ENCODE results near the gene KLHL29. TPM values are rescaled to one million over a fixed set of nuclear protein-coding genes. Genes with fewer than 3 reads are reported as not detected.

The KLHL29 gene
- total RNA-seq, 1 experiment from 2014 or later, result 43.1 TPM

DNA sequence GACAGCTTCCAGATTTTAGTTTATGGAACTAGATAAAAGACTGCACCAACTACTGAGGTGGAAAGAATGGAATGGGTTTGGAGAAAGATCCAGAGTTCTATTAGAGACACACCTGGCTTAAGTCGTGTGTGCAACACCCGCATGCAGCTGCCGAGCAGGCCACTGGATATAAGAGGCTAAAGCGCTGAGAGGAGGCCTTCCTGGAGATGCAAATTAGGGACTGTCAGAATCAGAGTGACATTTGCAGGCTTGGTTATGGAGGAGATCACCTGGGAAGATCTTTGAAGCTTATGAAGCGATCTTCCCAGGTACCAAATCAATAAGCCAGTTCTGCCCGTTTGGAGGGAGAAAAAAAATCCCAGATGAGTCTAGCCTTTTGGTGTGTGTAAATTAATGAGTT, 30.4 kb upstream of the KLHL29 start:
- Mint-ChIP-seq H3K36me3 (ENCODE audit: insufficient read depth, unreplicated experiment) (no peaks in the 10 kb centered on the region), H3K4me3 (ENCODE audit: unreplicated experiment) (no peak overlapping the region), H3K27ac (ENCODE audit: low read depth, unreplicated experiment) (no peak overlapping the region), H3K27me3 (ENCODE audit: insufficient read depth, unreplicated experiment) (peaks cover 11% of the 10 kb centered on the region), H3K4me1 (ENCODE audit: insufficient read depth, unreplicated experiment) (peaks cover 5% of the 10 kb centered on the region), H3K9me3 (ENCODE audit: unreplicated experiment) (no peaks in the 10 kb centered on the region)
- no TSS peak for BruUV-seq (replicated peaks)
- ChIA-PET CTCF (no interaction called here), POLR2A (interaction anchor here (0.6 kb wide), 2 partner anchors 9 to 447 kb away, joined by 3 to 4 read pairs; no protein-coding TSS in a partner anchor)
- intact Hi-C loops (cut with micrococcal nuclease), result no loop called here
- no peak for DNase-seq (ENCODE audit: unreplicated experiment)
- TF ChIP-seq, protein P1, sequence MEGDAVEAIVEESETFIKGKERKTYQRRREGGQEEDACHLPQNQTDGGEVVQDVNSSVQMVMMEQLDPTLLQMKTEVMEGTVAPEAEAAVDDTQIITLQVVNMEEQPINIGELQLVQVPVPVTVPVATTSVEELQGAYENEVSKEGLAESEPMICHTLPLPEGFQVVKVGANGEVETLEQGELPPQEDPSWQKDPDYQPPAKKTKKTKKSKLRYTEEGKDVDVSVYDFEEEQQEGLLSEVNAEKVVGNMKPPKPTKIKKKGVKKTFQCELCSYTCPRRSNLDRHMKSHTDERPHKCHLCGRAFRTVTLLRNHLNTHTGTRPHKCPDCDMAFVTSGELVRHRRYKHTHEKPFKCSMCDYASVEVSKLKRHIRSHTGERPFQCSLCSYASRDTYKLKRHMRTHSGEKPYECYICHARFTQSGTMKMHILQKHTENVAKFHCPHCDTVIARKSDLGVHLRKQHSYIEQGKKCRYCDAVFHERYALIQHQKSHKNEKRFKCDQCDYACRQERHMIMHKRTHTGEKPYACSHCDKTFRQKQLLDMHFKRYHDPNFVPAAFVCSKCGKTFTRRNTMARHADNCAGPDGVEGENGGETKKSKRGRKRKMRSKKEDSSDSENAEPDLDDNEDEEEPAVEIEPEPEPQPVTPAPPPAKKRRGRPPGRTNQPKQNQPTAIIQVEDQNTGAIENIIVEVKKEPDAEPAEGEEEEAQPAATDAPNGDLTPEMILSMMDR (IDR thresholded peaks at IDR 0.05; ENCODE audit: unreplicated experiment), result no peak

DNA sequence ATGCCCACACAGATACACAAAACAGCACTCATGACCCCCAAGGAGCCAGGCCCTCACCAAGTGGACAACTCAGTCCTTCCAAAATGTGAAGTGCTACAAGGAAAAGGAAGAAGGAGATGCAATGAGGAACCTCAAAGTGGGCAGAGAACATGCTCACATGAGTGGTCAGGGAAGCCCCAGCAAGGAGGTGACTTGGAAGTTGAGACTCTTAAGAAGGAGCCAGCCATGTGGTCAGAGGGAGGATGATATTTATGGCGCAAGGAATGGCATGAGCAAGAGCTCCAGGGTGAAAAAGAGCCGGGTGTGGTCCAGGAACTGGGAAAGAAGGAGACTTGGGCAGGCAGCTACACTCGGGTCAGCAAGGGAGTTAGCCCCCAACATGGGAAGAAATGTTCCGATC, 30.0 kb upstream of the KLHL29 start:
- no peaks in the 10 kb centered on the region for H3K9me3 Mint-ChIP-seq (ENCODE audit: unreplicated experiment)
- BruUV-seq (replicated peaks), result no TSS peak
- CTCF ChIA-PET, result no interaction called here
- no peak overlapping the region for H3K27ac Mint-ChIP-seq (ENCODE audit: low read depth, unreplicated experiment)
- H3K36me3 Mint-ChIP-seq (ENCODE audit: insufficient read depth, unreplicated experiment), result no peaks in the 10 kb centered on the region
- intact Hi-C loops (cut with micrococcal nuclease), result no loop called here
- no peak for DNase-seq (ENCODE audit: unreplicated experiment)
- no peak overlapping the region for H3K4me3 Mint-ChIP-seq (ENCODE audit: unreplicated experiment)
- peaks cover 5% of the 10 kb centered on the region for H3K4me1 Mint-ChIP-seq (ENCODE audit: insufficient read depth, unreplicated experiment)
- POLR2A ChIA-PET, result interaction anchor here (0.6 kb wide), 2 partner anchors 9 to 447 kb away, joined by 3 to 4 read pairs; no protein-coding TSS in a partner anchor
- H3K27me3 Mint-ChIP-seq (ENCODE audit: insufficient read depth, unreplicated experiment), result peaks cover 11% of the 10 kb centered on the region
- TF ChIP-seq, protein P1 (IDR thresholded peaks at IDR 0.05; ENCODE audit: unreplicated experiment), result no peak

DNA sequence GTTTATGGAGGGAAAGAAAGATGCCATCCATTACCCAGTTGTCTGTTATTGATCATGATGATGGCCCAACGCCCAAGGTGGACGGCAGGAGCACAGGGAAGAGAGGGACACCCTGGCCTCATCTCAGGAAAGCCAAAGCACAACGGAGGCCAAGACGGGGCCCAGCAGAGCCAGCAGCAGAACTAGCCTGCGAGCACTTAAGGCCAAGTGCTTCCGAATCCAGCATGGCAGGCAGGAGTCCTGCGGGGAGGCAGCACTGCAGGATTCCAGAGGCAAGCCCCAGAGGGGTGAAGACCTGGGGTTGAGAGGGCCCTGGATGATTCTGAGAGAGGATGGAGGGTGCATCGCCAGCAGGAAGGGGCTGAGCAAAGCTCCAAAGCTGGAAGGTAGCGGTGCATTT, 28.3 kb upstream of the KLHL29 start:
- TF ChIP-seq, protein P1 (IDR thresholded peaks at IDR 0.05; ENCODE audit: unreplicated experiment), result no peak
- intact Hi-C loops (cut with micrococcal nuclease), result no loop called here
- no peaks in the 10 kb centered on the region for H3K36me3 Mint-ChIP-seq (ENCODE audit: insufficient read depth, unreplicated experiment)
- no peak for DNase-seq (ENCODE audit: unreplicated experiment)
- POLR2A ChIA-PET, result no interaction called here
- CTCF ChIA-PET, result no interaction called here
- no peak overlapping the region for H3K27ac Mint-ChIP-seq (ENCODE audit: low read depth, unreplicated experiment)
- H3K4me1 Mint-ChIP-seq (ENCODE audit: insufficient read depth, unreplicated experiment), result peaks cover 5% of the 10 kb centered on the region
- H3K9me3 Mint-ChIP-seq (ENCODE audit: unreplicated experiment), result no peaks in the 10 kb centered on the region
- H3K27me3 Mint-ChIP-seq (ENCODE audit: insufficient read depth, unreplicated experiment), result peaks cover 22% of the 10 kb centered on the region
- BruUV-seq (replicated peaks), result no TSS peak
- no peak overlapping the region for H3K4me3 Mint-ChIP-seq (ENCODE audit: unreplicated experiment)

DNA sequence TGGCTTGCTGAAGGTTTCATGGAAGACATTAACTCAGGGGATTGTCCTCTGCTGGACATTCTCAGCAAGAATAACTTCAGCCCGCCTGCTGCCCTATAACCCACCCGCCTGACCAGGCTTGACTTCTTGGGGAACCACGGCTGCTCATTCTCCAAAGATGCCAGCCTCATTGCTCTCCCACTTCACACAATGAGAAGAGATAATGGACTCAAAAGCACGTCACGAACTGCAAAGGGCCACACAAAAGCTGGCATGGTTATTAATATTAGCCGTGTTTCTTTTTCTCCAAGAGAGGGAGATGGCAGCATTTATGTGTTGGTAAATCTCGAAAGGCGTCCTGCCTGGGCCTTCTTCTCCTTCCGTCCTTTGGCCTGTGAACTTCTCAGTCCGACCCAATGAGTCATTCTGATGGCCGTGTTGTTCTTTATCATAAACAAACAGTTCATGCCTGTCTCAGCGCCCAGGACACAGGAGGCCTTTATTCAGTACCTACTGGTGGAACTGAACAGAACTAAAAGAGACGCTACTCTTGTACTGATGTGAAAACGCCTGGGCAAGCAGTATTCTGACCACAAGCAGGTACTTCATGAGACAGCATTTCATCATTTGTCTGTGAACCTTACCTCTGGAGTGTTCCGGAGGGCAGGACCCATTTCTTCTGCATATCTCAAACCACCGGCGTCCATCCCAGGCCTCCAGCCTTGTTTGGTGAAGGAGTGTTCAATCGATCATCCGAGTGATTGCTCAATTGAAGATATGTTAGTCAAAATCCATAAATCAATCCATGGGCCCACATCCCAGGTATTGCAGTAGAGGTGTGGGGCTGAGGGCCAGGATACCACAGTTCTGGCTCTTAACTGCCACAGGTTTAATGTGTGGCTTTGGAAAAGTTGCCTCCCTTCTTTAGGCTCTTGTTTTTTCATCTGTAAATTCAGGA, 25.1 kb upstream of the KLHL29 start:
- ChIA-PET POLR2A (no interaction called here), CTCF (no interaction called here)
- no peaks in the 10 kb centered on the region for H3K9me3 Mint-ChIP-seq (ENCODE audit: unreplicated experiment)
- no peak for DNase-seq (ENCODE audit: unreplicated experiment)
- BruUV-seq (replicated peaks), result no TSS peak
- intact Hi-C loops (cut with micrococcal nuclease), result no loop called here
- TF ChIP-seq, protein P1 (IDR thresholded peaks at IDR 0.05; ENCODE audit: unreplicated experiment), result no peak
- H3K4me3 Mint-ChIP-seq (ENCODE audit: unreplicated experiment), result no peak overlapping the region
- H3K4me1 Mint-ChIP-seq (ENCODE audit: insufficient read depth, unreplicated experiment), result peaks cover 3% of the 10 kb centered on the region
- H3K36me3 Mint-ChIP-seq (ENCODE audit: insufficient read depth, unreplicated experiment), result no peaks in the 10 kb centered on the region
- H3K27ac Mint-ChIP-seq (ENCODE audit: low read depth, unreplicated experiment), result no peak overlapping the region
- peaks cover 11% of the 10 kb centered on the region for H3K27me3 Mint-ChIP-seq (ENCODE audit: insufficient read depth, unreplicated experiment)
